MV-4-11 (cell line): ENCODE results near the gene KRTAP21-2.
"Not testable (repeated sequence)": the region's sequence is repeated elsewhere in the genome, so short reads cannot be mapped to it uniquely, and the experiment has no call there.

Source experiments
- DNase-seq: peaks from one replicate; lab custom pipeline; 2025; lab: John Stamatoyannopoulos, UW

Gene KRTAP21-2

DNA sequence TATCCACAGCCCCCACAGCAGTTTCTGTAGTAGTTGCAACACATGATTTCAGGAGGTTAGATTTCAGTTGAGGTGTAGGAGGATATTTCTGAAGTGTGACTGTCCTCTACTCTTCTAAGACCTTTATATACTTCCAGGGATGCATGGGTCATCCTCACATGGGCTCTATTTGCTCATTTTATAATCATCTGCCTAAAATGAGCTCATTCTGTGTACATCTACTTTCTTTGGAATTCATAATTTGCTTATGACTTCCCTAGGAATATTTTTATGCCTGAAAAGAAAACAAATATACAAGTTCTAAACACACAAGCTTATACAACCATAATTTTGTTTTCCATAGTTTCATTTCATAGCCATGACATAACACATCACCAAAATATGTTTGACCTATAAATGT lies at the start of gene KRTAP21-2:
TSS of gene KRTAP21-2 (minus strand) at position 101 of the 400 bp plus-strand sequence. CDS start at position 44, 57 bp downstream.
- DNase-seq: no peak

DNA sequence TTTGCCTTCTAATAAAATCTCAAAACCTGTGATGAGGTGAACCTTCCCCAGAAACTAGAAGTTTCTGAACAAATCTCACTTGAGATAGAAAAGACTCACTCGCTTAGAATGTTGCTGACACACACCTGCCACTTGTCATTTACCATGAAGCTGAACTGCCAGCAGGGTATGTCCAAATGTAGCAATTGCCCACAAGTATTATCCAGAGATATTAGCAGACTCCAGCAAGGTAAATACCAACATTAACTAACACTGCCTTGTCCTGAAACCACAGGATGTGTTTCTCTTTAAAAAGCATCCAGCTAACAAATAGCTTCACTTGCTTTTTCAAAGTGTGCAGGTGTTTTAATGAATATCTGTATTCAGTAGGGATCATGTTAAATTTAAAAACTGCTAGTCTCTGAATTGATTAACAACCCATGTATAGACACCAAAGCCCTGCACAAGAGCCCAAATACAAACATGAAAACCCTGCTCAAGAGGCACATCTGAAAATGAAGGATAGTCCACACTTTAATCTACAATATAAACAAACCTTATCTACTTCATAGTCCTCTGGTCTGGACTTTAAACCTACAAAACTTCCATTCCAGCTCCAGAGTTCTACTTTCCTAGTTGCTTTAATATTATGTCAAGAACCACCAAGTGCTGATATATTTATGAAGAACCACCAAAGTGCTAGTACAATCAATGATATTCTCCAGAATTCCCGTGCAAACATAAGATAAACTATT lies 46.7 kb upstream of the KRTAP21-2 start:
- DNase-seq: no peak

DNA sequence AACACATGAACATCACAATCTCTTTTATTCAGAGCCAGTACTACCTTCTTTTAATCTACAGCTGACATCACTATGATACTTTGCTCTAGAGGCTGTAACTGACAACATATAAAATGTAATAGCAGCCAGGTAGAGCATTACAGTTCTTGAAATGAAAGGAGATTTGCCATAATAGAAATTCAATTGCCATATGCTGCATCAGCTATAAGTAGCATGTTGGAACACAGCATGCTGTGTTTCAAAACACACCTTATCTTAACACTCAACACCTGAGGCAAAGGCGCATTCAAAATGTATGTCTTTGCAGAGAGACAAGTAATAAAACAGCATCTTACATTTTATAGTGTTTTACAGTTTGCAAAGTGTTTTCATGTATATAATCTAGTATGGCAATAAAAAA lies 32.2 kb upstream of the KRTAP21-2 start:
- no peak for DNase-seq

DNA sequence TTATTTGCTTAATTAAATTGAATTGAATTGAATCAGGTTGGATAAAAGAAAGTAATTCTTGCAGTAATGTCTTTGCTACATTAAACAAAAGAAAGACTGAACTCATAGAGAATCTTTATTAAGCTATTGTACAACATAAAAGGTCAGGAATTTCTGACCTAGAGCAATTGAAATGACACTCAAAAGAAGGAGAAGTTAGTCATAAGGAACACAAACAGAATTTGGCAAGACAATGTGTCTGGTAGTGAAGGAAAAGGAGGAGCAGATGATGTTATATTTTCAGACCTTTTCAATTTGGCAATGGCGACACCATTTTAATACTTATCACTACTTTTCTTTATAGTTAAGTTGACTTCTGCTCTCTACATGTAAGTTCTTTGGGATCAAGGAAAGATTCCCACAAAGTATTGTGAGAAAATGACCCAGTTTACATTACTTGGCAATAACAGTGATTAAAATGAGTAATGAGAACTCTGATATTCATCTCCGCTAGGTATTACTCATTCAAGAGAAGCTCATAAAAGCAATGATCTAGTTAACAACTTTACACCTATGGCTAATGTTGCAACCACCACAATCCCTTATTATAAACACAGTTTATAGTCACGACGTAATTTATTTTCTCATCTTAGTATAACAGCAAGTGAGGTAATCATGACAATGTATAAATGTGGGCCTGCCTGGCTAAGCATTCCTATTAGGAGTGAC lies 22.8 kb upstream of the KRTAP21-2 start:
- DNase-seq: no peak

DNA sequence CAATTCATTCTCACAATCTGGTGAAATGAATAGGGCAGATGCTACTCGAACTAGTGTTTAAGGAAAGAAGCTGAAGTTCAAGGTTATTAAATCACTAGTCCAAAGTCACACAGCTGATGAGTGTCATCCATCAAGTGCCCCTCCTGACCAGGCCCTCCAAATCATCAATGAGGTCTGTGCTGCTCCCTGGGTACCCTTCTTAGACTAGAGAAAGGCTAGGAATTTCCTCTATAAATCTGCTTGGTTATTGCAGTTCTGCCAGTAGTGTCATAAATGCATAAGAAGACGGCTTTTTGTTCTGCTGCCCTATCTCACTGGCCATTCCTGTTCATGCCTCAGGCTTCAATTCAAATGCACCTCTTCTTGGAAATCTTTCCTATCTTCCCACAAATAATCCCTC lies 13.7 kb upstream of the KRTAP21-2 start:
- no peak for DNase-seq

DNA sequence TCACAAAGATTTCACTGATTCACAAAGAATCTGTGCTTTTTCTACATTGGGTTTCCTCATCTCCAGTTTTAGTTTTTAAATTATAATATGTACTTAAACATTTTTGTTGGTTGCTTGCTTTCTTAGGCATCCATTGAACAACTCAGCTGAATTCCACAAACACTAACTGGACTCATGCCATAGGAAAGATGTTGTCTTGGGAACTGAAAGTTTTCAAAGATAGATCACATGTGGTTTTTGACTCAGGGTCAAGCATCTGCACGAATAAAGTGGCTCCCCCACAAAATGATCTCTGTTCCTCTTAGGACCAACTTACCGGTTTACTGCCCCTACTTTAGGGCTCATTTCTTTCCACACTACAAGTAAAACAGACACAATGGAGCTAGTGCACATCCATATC lies 11.2 kb upstream of the KRTAP21-2 start:
- no peak for DNase-seq

DNA sequence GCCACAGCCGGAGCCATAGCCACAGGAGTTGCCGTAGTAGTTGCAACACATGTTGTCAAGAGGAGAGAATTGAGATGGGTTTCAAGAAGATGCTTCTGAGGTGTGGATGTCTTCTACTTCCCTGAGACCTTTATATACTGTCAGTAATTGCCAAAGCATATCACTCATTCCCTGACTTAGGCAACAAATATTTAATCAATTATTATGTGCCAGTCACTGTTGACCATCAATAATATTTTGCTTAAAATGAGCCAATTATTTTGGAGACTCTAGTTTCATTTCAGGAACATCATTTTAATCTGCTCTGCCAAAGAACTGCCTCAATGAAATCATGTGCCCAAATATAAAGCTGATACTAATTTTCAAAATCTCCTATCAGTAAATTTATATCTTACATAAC lies 8.3 kb upstream of the KRTAP21-2 start, which contains the start of gene KRTAP21-1:
TSS of gene KRTAP21-1 (minus strand) at position 101 of the 400 bp plus-strand sequence. CDS start at position 51, 50 bp downstream.
- not testable (repeated sequence) for DNase-seq

DNA sequence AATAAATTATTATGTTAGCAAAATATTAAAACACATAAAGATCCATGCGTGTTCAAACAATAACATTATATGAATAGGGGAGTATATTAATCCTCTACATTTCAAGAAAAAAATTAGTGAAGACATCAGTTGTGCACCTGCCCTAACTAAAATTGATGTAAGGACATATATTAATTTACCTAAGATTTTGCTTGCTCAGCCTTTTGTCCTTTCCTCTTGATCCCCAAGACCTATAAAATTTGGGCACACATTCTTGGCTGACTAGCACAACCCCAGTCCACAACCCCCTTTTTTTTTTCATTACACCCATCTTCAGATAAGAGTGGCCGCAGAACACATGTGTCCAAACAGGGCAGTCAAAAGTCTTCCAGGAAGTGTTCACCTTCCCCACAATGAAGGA lies 6.6 kb downstream of the KRTAP21-2 start:
- no peak for DNase-seq

DNA sequence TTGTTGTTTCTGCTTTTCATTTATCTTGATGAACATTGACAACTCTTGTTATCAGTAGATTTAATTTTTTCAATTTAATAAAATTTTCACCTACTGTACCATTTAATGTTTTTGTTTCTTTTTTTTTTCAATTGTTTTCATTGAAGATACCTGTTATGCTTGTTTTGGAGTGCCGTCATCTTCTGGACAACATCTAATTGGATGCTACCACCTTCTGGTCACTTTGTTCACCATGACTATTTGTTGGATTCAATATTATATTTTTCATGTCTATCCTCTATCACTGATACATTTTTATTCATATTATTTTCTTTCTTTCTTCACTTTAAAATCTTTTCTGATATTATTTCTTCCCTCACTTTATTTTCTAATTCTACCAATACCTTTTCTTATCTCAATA lies 14.0 kb downstream of the KRTAP21-2 start:
- no peak for DNase-seq

DNA sequence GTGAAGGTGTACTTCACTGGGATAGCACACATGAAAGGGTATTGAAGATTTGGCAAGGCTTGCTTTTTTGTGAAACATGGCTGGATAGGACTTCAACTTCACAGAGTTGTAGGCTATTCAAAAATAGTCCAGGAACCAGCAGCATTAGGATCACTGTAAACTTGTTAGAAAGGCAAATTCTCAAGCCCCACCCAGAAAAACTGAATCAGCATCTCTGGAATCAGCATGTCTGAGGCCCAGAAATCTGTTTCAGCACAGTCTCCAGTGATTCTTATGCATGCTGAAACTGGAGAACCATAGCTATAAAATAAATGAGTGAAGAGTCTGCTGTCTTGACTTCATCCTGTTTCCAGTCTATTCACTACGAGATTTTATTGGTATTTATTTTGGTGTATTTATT lies 20.3 kb downstream of the KRTAP21-2 start:
- DNase-seq: no peak

DNA sequence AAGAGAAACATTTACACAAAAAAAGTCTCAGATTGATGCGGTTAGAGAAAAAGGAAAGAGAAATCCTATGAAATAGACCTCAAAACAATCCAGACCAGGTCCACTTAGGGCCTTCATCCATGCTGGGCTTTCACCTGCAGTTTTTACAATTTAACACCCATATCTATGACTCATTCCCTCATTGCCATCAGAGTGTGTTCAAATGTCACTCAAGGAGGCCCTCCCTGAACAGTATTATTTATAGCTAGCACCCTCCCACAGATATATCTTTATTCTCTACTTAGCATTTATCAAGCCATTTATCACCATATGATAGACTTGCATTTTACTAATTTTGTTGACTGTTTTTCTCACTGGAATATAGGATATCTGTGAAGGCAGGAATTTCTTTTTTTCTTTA lies 27.7 kb downstream of the KRTAP21-2 start:
- no peak for DNase-seq

DNA sequence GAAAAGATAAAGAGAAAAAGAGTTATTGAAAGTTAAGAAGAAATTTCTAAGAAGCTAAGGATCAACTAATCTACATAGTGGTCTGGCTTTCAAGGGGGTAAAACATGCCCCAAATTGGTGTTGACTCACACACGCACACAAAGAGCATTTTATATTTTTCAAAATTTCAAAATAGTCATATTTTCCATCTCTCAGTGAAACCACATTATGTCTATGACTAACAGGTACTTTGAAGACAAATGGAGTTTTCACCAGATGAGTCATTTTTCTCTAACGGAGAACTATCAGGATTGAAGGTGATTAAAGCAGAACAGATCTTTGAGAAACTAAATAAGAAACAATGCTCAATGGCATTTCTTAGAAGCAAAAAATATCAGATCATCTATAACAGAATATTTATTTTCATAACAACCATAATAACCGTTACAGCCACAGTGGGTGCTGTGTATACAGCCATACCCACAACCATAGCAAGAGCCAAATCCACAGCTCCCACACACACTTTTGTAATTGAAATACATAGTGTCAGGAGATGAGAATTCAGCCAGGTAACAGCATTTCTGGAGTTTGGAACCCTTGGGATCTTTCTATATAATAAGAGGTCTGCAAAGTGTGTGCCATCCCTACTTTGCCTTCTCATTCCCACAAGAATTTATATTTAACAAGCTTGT lies 28.7 kb downstream of the KRTAP21-2 start, which contains the start of gene KRTAP21-3:
TSS of gene KRTAP21-3 (minus strand) at position 539 of the 671 bp plus-strand sequence. CDS start at position 521, 18 bp downstream.
- no peak for DNase-seq

DNA sequence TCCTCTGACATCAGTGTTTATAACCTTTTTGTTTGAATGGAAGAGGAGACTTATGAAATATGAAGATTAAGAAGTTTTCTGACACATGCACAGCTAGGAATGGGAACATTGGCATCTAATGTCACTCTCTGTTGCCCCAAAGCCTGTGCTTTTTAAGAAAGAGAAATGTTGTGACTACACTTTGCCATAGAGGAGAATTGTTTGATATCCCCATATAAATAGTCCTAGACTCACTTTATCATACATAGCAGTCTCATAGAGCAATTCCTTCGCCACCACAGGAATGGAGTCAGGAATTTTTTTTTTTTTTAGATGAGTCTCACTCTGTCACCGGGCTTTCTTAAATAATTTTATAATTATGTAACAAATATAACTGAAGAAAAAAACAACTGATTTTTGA lies 30.0 kb downstream of the KRTAP21-2 start:
- no peak for DNase-seq

DNA sequence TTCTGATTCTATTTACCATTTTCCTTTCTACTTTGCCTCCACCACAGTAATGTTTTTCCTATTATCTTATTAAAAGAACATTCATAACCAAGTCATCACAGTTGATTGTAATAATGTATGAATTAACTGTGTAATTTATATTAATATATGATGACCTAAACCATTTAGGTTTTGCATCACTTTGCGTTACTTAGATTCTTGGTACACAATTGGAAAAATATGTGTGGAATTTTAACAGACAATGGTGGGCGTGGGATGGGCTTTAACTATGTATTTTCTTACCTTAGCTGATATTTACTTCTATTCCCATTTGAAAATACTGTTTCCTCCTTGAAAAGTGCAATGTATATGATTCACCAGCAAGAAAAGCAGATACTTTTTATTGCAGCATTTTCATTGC lies 32.1 kb downstream of the KRTAP21-2 start:
- DNase-seq: no peak

DNA sequence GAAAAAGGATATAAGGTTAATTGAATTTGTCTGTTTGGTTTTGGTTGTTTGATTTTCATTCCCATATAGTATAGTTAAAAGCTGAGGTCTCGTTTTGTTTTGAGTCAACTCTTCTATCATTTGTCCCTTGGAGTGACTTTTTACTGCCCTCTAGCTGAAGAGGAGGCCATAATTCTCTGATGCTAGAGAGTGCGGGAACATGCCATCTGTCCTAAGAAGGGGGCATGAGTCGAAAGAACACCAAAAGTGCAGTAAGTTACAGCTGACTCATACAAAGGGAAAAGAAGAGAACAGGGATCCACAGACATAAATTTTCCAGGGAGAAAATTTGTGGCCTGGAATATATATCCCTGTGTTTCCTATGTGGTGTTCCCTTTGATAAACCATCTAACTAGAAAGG lies 32.6 kb downstream of the KRTAP21-2 start:
- DNase-seq: no peak

DNA sequence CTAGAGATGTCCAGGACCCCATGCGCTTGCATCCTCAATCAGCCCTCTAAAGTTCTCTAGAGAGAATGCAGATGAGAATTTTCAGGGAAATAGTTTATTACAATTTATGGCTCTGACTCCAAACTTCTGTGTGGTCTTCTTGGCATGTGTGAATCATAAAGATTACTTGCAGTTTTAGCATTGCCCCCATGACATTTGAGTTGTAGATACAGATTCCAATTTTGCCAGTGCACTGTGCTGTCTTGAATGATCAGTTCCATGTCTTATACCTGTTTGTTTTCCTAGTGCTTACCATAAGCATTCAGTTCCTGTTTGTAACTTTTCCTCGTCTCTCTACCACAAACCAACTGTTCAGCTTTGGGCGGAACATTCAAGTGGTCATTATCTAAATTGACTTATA lies 33.3 kb downstream of the KRTAP21-2 start:
- no peak for DNase-seq

DNA sequence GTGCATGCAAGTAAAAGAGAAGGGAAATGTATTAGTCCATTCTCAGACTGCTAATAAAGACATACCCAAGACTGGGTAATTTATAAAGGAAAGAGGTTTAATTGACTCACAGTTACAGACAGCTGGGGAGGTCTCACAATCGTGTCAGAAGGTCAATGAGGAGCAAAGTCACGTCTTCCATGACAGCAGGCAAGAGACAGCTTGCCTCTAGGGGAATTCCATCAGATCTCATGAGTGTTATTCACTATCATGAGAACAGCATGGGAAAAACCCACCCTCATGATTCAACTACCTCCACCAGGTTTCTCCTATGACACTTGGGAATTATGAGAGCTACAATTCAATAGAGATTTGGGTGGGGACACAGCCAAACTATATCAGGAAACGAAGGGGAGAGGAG lies 36.6 kb downstream of the KRTAP21-2 start:
- no peak for DNase-seq

DNA sequence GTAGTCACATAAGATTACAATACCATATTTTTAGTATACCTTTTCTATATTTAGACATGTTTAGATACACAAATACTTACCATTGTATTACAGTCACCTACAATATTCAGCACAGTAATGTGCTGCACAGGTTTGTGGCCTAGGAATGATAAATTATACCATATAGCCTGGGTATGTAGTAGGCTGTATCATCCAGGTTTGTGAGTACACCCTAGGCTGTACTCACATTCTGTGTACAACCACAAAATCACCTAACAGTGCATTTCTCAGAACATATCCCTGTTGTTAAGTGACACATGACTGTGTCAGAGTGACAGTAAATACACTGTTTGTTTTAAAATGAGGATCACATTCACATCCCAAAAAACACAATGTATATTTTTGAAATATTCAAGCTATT lies 39.6 kb downstream of the KRTAP21-2 start:
- DNase-seq: no peak
